Measurements from ENCODE around the gene DIPK1A.

The DIPK1A gene

GRCh38 chr1:92876351-92876750 lies 84.9 kb downstream of the DIPK1A start:
- no peak for TF ChIP-seq USF1 (IDR thresholded peaks at IDR 0.05)
- no peak for TF ChIP-seq EP300 (IDR thresholded peaks at IDR 0.05; ENCODE audit: borderline replicate concordance)
- no peak for TF ChIP-seq TCF12 (IDR thresholded peaks at IDR 0.05; ENCODE audit: low read depth)
- TF ChIP-seq RAD21 (IDR thresholded peaks at IDR 0.05; ENCODE audit: low read depth): no peak
- no peak for TF ChIP-seq FOXM1 (IDR thresholded peaks at IDR 0.05; ENCODE audit: borderline replicate concordance, low read depth)
- TF ChIP-seq NFIC (IDR thresholded peaks at IDR 0.05): no peak
- no peak for TF ChIP-seq CEBPB (IDR thresholded peaks at IDR 0.05)
- no peak for TF ChIP-seq TAF1 (IDR thresholded peaks at IDR 0.05; ENCODE audit: low read depth)
- no peak for TF ChIP-seq TEAD4 (IDR thresholded peaks at IDR 0.05)
- TF ChIP-seq YY1 (IDR thresholded peaks at IDR 0.05; ENCODE audit: low read depth): no peak
- no peak for TF ChIP-seq REST (IDR thresholded peaks at IDR 0.05; ENCODE audit: low read depth)

- TF ChIP-seq FOXM1 (IDR thresholded peaks at IDR 0.05; ENCODE audit: borderline replicate concordance, low read depth) (no peak), ZBTB7A (IDR thresholded peaks at IDR 0.05; ENCODE audit: low read depth) (no peak), RAD21 (IDR thresholded peaks at IDR 0.05; ENCODE audit: low read depth) (no peak), TEAD4 (IDR thresholded peaks at IDR 0.05) (no peak), EGR1 (IDR thresholded peaks at IDR 0.05) (no peak), TAF1 (IDR thresholded peaks at IDR 0.05; ENCODE audit: low read depth) (no peak), USF1 (IDR thresholded peaks at IDR 0.05) (no peak), NFIC (IDR thresholded peaks at IDR 0.05) (no peak)
- TF ChIP-seq, protein P1, sequence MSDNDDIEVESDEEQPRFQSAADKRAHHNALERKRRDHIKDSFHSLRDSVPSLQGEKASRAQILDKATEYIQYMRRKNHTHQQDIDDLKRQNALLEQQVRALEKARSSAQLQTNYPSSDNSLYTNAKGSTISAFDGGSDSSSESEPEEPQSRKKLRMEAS (IDR thresholded peaks at IDR 0.05): no peak
These were observed 86.3 kb downstream of the DIPK1A start for GRCh38 chr1:92874987-92875386.

- TF ChIP-seq CEBPB (IDR thresholded peaks at IDR 0.05) (no peak), YY1 (IDR thresholded peaks at IDR 0.05; ENCODE audit: low read depth) (no peak), RAD21 (IDR thresholded peaks at IDR 0.05; ENCODE audit: low read depth) (no peak), EGR1 (IDR thresholded peaks at IDR 0.05) (no peak), TCF12 (IDR thresholded peaks at IDR 0.05; ENCODE audit: low read depth) (no peak), NFIC (IDR thresholded peaks at IDR 0.05) (no peak), ZBTB7A (IDR thresholded peaks at IDR 0.05; ENCODE audit: low read depth) (no peak), REST (IDR thresholded peaks at IDR 0.05; ENCODE audit: low read depth) (no peak), EP300 (IDR thresholded peaks at IDR 0.05; ENCODE audit: borderline replicate concordance) (no peak), TAF1 (IDR thresholded peaks at IDR 0.05; ENCODE audit: low read depth) (no peak), USF1 (IDR thresholded peaks at IDR 0.05) (no peak), FOXM1 (IDR thresholded peaks at IDR 0.05; ENCODE audit: borderline replicate concordance, low read depth) (no peak), CREB1 (IDR thresholded peaks at IDR 0.05; ENCODE audit: low read depth) (no peak), TEAD4 (IDR thresholded peaks at IDR 0.05) (no peak)
- TF ChIP-seq, protein P1 (IDR thresholded peaks at IDR 0.05): no peak
These were observed 88.5 kb downstream of the DIPK1A start for GRCh38 chr1:92872719-92873118.

- no peak for TF ChIP-seq USF1 (IDR thresholded peaks at IDR 0.05)
- no peak for TF ChIP-seq YY1 (IDR thresholded peaks at IDR 0.05; ENCODE audit: low read depth)
These were observed 90.7 kb downstream of the DIPK1A start for GRCh38 chr1:92870591-92870990.

GRCh38 chr1:92864131-92864530 lies 97.1 kb downstream of the DIPK1A start:
- no peak for TF ChIP-seq TAF1 (IDR thresholded peaks at IDR 0.05; ENCODE audit: low read depth)
- no peak for TF ChIP-seq REST (IDR thresholded peaks at IDR 0.05; ENCODE audit: low read depth)
- no peak for TF ChIP-seq TEAD4 (IDR thresholded peaks at IDR 0.05)
- TF ChIP-seq CREB1 (IDR thresholded peaks at IDR 0.05; ENCODE audit: low read depth): no peak
- TF ChIP-seq RAD21 (IDR thresholded peaks at IDR 0.05; ENCODE audit: low read depth): no peak
- no peak for TF ChIP-seq ZBTB7A (IDR thresholded peaks at IDR 0.05; ENCODE audit: low read depth)
- TF ChIP-seq FOXM1 (IDR thresholded peaks at IDR 0.05; ENCODE audit: borderline replicate concordance, low read depth): no peak
- TF ChIP-seq EP300 (IDR thresholded peaks at IDR 0.05; ENCODE audit: borderline replicate concordance): no peak
- no peak for TF ChIP-seq YY1 (IDR thresholded peaks at IDR 0.05; ENCODE audit: low read depth)
- no peak for TF ChIP-seq USF1 (IDR thresholded peaks at IDR 0.05)
- TF ChIP-seq CEBPB (IDR thresholded peaks at IDR 0.05): no peak
- TF ChIP-seq NFIC (IDR thresholded peaks at IDR 0.05): no peak
- TF ChIP-seq EGR1 (IDR thresholded peaks at IDR 0.05): no peak
- no peak for TF ChIP-seq TCF12 (IDR thresholded peaks at IDR 0.05; ENCODE audit: low read depth)
- TF ChIP-seq, protein P1 (IDR thresholded peaks at IDR 0.05): no peak
